Measurements from ENCODE around the gene SMAD1.

Gene SMAD1

GRCh38 chr4:145505995-145506394 lies 24.3 kb downstream of the SMAD1 start:
- Histone ChIP-seq H3K27me3 (ENCODE audit: control insufficient read depth, insufficient read depth, low read length) (no peaks in the 10 kb centered on the region), H3K4me1 (ENCODE audit: control insufficient read depth, low read depth, low read length) (peaks cover 8% of the 10 kb centered on the region), H3K4me3 (ENCODE audit: low read length) (no peak overlapping the region), H3K27ac (ENCODE audit: low read length) (no peak overlapping the region), H3K9ac (ENCODE audit: low read length) (no peak overlapping the region), H3K36me3 (ENCODE audit: control insufficient read depth, low read depth, low read length) (no peaks in the 10 kb centered on the region), H3K9me3 (ENCODE audit: control insufficient read depth, low read depth, low read length) (peaks cover 2% of the 10 kb centered on the region)

GRCh38 chr4:145507636-145508035 lies 26.0 kb downstream of the SMAD1 start:
- H3K27ac ChIP-seq (ENCODE audit: low read length) = no peak overlapping the region
- H3K36me3 ChIP-seq (ENCODE audit: control insufficient read depth, low read depth, low read length) = no peaks in the 10 kb centered on the region
- no peaks in the 10 kb centered on the region for H3K27me3 ChIP-seq (ENCODE audit: control insufficient read depth, insufficient read depth, low read length)
- no peak overlapping the region for H3K4me3 ChIP-seq (ENCODE audit: low read length)
- H3K4me1 ChIP-seq (ENCODE audit: control insufficient read depth, low read depth, low read length) = peaks cover 8% of the 10 kb centered on the region
- H3K9ac ChIP-seq (ENCODE audit: low read length) = no peak overlapping the region
- peaks cover 12% of the 10 kb centered on the region for H3K9me3 ChIP-seq (ENCODE audit: control insufficient read depth, low read depth, low read length)

GRCh38 chr4:145511913-145512522 lies 30.4 kb downstream of the SMAD1 start:
- H3K27ac ChIP-seq (ENCODE audit: low read length) = no peak overlapping the region
- no peaks in the 10 kb centered on the region for H3K27me3 ChIP-seq (ENCODE audit: control insufficient read depth, insufficient read depth, low read length)
- no peak overlapping the region for H3K9ac ChIP-seq (ENCODE audit: low read length)
- H3K36me3 ChIP-seq (ENCODE audit: control insufficient read depth, low read depth, low read length) = no peaks in the 10 kb centered on the region
- peaks cover 12% of the 10 kb centered on the region for H3K9me3 ChIP-seq (ENCODE audit: control insufficient read depth, low read depth, low read length)
- no peak overlapping the region for H3K4me3 ChIP-seq (ENCODE audit: low read length)
- H3K4me1 ChIP-seq (ENCODE audit: control insufficient read depth, low read depth, low read length) = peaks cover 13% of the 10 kb centered on the region

- H3K36me3 ChIP-seq (ENCODE audit: control insufficient read depth, low read depth, low read length) = no peaks in the 10 kb centered on the region
- no peak overlapping the region for H3K4me3 ChIP-seq (ENCODE audit: low read length)
- peaks cover 12% of the 10 kb centered on the region for H3K9me3 ChIP-seq (ENCODE audit: control insufficient read depth, low read depth, low read length)
- H3K9ac ChIP-seq (ENCODE audit: low read length) = no peak overlapping the region
- peaks cover 9% of the 10 kb centered on the region for H3K4me1 ChIP-seq (ENCODE audit: control insufficient read depth, low read depth, low read length)
- H3K27me3 ChIP-seq (ENCODE audit: control insufficient read depth, insufficient read depth, low read length) = no peaks in the 10 kb centered on the region
- no peak overlapping the region for H3K27ac ChIP-seq (ENCODE audit: low read length)
Observed at GRCh38 chr4:145513020-145513621, 31.5 kb downstream of the SMAD1 start.

- H3K27me3 ChIP-seq (ENCODE audit: control insufficient read depth, insufficient read depth, low read length) = no peaks in the 10 kb centered on the region
- no peaks in the 10 kb centered on the region for H3K36me3 ChIP-seq (ENCODE audit: control insufficient read depth, low read depth, low read length)
- H3K9me3 ChIP-seq (ENCODE audit: control insufficient read depth, low read depth, low read length) = no peaks in the 10 kb centered on the region
- peaks cover 3% of the 10 kb centered on the region for H3K4me1 ChIP-seq (ENCODE audit: control insufficient read depth, low read depth, low read length)
- no peak overlapping the region for H3K9ac ChIP-seq (ENCODE audit: low read length)
- H3K27ac ChIP-seq (ENCODE audit: low read length) = no peak overlapping the region
- H3K4me3 ChIP-seq (ENCODE audit: low read length) = no peak overlapping the region
Observed at GRCh38 chr4:145520172-145520571, 38.5 kb downstream of the SMAD1 start.

- no peak overlapping the region for H3K27ac ChIP-seq (ENCODE audit: low read length)
- H3K4me3 ChIP-seq (ENCODE audit: low read length) = no peak overlapping the region
- H3K27me3 ChIP-seq (ENCODE audit: control insufficient read depth, insufficient read depth, low read length) = no peaks in the 10 kb centered on the region
- H3K9me3 ChIP-seq (ENCODE audit: control insufficient read depth, low read depth, low read length) = no peaks in the 10 kb centered on the region
- H3K36me3 ChIP-seq (ENCODE audit: control insufficient read depth, low read depth, low read length) = no peaks in the 10 kb centered on the region
- no peak overlapping the region for H3K9ac ChIP-seq (ENCODE audit: low read length)
- peaks cover 4% of the 10 kb centered on the region for H3K4me1 ChIP-seq (ENCODE audit: control insufficient read depth, low read depth, low read length)
Observed at GRCh38 chr4:145521282-145521681, 39.6 kb downstream of the SMAD1 start.

DNA sequence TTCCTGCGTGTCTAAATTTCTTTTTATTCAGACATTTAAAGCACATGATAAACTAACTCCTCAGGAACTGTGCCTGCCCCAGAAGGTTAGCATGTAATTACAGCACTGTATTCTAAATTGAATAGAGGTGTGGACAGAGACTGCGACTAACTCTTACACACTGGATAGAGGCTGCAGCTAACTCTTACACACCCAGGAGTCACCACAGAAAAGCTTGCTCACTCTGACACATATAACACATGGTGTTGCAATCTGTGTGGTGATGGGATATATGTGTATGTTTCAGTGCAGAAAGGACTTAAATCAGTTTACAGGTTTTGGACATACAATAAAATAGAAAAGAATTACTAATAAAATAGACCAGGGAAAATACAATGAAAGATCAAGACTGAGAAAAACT lies 41.5 kb downstream of the SMAD1 start:
- Histone ChIP-seq H3K27ac (ENCODE audit: low read length) (no peak overlapping the region), H3K36me3 (ENCODE audit: control insufficient read depth, low read depth, low read length) (no peaks in the 10 kb centered on the region), H3K4me1 (ENCODE audit: control insufficient read depth, low read depth, low read length) (peaks cover 4% of the 10 kb centered on the region), H3K4me3 (ENCODE audit: low read length) (no peak overlapping the region), H3K9me3 (ENCODE audit: control insufficient read depth, low read depth, low read length) (no peaks in the 10 kb centered on the region), H3K9ac (ENCODE audit: low read length) (no peak overlapping the region), H3K27me3 (ENCODE audit: control insufficient read depth, insufficient read depth, low read length) (no peaks in the 10 kb centered on the region)

DNA sequence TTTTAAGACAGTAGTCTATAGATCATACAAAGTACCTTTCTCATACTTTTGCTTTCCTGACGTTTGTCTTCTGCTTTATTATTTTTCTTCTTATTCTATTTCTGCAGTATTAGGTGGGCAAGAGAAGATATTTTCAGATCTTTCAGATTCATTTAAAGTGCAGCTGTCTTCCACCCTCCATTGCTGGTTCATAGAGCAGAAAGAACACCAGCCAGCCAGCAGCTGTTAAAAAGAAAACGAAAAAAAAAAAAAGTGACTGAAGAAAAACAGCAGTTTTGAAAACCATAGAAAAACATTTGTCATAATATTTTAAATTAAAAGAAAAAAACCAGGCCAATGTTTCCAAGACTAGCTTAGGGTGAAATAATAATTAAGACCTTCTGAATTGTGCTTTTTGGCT lies 42.9 kb downstream of the SMAD1 start:
- Histone ChIP-seq H3K27ac (ENCODE audit: low read length) (no peak overlapping the region), H3K9me3 (ENCODE audit: control insufficient read depth, low read depth, low read length) (no peaks in the 10 kb centered on the region), H3K27me3 (ENCODE audit: control insufficient read depth, insufficient read depth, low read length) (no peaks in the 10 kb centered on the region), H3K4me1 (ENCODE audit: control insufficient read depth, low read depth, low read length) (peaks cover 4% of the 10 kb centered on the region), H3K9ac (ENCODE audit: low read length) (no peak overlapping the region), H3K4me3 (ENCODE audit: low read length) (no peak overlapping the region), H3K36me3 (ENCODE audit: control insufficient read depth, low read depth, low read length) (no peaks in the 10 kb centered on the region)

- Histone ChIP-seq H3K4me3 (ENCODE audit: low read length) (no peak overlapping the region), H3K9ac (ENCODE audit: low read length) (no peak overlapping the region), H3K9me3 (ENCODE audit: control insufficient read depth, low read depth, low read length) (no peaks in the 10 kb centered on the region), H3K36me3 (ENCODE audit: control insufficient read depth, low read depth, low read length) (no peaks in the 10 kb centered on the region), H3K27ac (ENCODE audit: low read length) (no peak overlapping the region), H3K27me3 (ENCODE audit: control insufficient read depth, insufficient read depth, low read length) (no peaks in the 10 kb centered on the region), H3K4me1 (ENCODE audit: control insufficient read depth, low read depth, low read length) (peaks cover 4% of the 10 kb centered on the region)
Observed at GRCh38 chr4:145525291-145525740, 43.7 kb downstream of the SMAD1 start.

DNA sequence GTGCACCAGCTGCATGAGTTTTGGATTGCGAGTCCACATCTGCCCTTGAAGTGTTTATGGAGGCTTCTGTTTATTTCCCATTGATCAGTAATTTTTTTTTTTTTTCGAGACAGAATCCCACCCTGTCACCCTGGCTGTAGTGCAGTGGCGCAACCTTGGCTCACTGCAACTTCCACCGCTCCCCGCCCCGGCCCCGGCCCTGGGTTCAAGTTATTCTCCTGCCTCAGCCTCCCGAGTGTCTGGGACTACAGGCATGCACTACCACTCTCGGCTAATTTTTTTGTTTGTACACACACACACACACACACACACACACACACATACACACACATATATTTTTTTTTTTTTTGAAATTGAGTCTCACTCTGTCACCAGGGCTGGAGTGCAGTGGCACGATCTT lies 46.1 kb downstream of the SMAD1 start:
- Histone ChIP-seq H3K4me1 (ENCODE audit: control insufficient read depth, low read depth, low read length) (peaks cover 4% of the 10 kb centered on the region), H3K27me3 (ENCODE audit: control insufficient read depth, insufficient read depth, low read length) (no peaks in the 10 kb centered on the region), H3K27ac (ENCODE audit: low read length) (no peak overlapping the region), H3K4me3 (ENCODE audit: low read length) (no peak overlapping the region), H3K9me3 (ENCODE audit: control insufficient read depth, low read depth, low read length) (no peaks in the 10 kb centered on the region), H3K9ac (ENCODE audit: low read length) (no peak overlapping the region), H3K36me3 (ENCODE audit: control insufficient read depth, low read depth, low read length) (no peaks in the 10 kb centered on the region)

- Histone ChIP-seq H3K36me3 (ENCODE audit: control insufficient read depth, low read depth, low read length) (no peaks in the 10 kb centered on the region), H3K27ac (ENCODE audit: low read length) (no peak overlapping the region), H3K27me3 (ENCODE audit: control insufficient read depth, insufficient read depth, low read length) (no peaks in the 10 kb centered on the region), H3K9me3 (ENCODE audit: control insufficient read depth, low read depth, low read length) (no peaks in the 10 kb centered on the region), H3K4me3 (ENCODE audit: low read length) (no peak overlapping the region), H3K4me1 (ENCODE audit: control insufficient read depth, low read depth, low read length) (peaks cover 4% of the 10 kb centered on the region), H3K9ac (ENCODE audit: low read length) (no peak overlapping the region)
Observed at GRCh38 chr4:145528601-145529000, 46.9 kb downstream of the SMAD1 start.

DNA sequence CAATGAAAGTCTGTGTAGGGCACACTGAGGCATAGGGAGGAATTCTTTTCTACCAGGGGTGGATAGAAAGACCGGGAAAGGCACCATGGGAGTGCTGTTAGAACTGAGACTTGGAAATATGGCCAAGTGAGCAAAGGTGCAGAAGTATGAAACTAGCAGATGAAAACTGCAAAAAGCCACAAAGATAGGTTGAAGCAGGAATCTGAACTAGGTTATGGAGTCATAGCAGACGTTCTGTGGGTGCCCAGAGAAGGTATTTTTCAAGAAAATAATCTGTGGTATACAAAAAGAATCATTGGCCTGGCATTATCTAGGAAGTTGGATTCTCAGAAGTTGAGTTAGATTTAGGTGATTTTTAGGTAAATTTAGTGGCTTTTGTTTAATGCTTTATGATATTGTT lies 48.5 kb downstream of the SMAD1 start:
- peaks cover under 1% of the 10 kb centered on the region for H3K4me1 ChIP-seq (ENCODE audit: control insufficient read depth, low read depth, low read length)
- no peak overlapping the region for H3K9ac ChIP-seq (ENCODE audit: low read length)
- no peaks in the 10 kb centered on the region for H3K36me3 ChIP-seq (ENCODE audit: control insufficient read depth, low read depth, low read length)
- H3K9me3 ChIP-seq (ENCODE audit: control insufficient read depth, low read depth, low read length) = no peaks in the 10 kb centered on the region
- H3K27me3 ChIP-seq (ENCODE audit: control insufficient read depth, insufficient read depth, low read length) = no peaks in the 10 kb centered on the region
- H3K4me3 ChIP-seq (ENCODE audit: low read length) = no peak overlapping the region
- no peak overlapping the region for H3K27ac ChIP-seq (ENCODE audit: low read length)
